ENCODE data around the gene HNRNPK.

Gene HNRNPK

DNA sequence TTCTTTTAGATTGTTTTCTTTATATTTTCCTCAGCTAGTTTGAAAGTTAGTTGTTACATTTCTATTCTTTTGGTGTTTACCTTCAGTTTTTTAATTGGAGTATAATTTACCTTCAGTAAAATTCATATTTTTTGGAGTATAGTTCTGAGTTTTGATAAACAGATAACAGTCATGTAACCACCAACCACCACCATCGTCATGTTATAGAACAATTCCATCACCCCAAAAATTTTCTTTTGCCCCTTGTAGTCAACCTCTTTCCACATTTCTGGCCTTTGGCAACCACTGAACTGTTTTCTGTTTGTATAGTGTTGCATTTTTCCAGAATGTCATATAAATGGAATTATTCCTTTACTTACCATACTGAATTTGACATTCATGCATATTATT is 7.4 kb upstream of the HNRNPK start:
- H3K27ac ChIP-seq (ENCODE audit: insufficient read depth in 1 of 2, low read depth in 1 of 2, low read length in 2 of 2, poor library complexity in 1 of 2, severe bottlenecking in 2 of 2), result no peak overlapping the region
- WGBS (ENCODE audit: insufficient coverage), result no CpG with 5 or more reads among the region's 1 CpG
- no peaks in the 10 kb centered on the region for H3K27me3 ChIP-seq (replicated peaks in 2 of 5; ENCODE audit: control insufficient read depth in 4 of 5, insufficient read depth in 5 of 5, low read length in 4 of 5)
- CTCF ChIA-PET, result interaction anchor here (1.2 kb wide), 1 partner anchor 9 kb away, joined by 3 read pairs; no protein-coding TSS in a partner anchor
- peaks cover 0 to 22% (median 9%) of the 10 kb centered on the region in 4 experiments for H3K4me1 ChIP-seq (ENCODE audit: control extremely low read depth in 1 of 4, control insufficient read depth in 4 of 4, insufficient read depth in 4 of 4, low read length in 3 of 4)
- no peak for DNase-seq
- POLR2A ChIA-PET, result no interaction called here
- no peaks in the 10 kb centered on the region for H3K9me3 ChIP-seq (ENCODE audit: control extremely low read depth in 1 of 5, control insufficient read depth in 4 of 5, insufficient read depth in 2 of 5, low read depth in 1 of 5, low read length in 4 of 5)
- no peak overlapping the region for H3K4me3 ChIP-seq (ENCODE audit: control insufficient read depth in 1 of 7, extremely low read depth in 1 of 7, insufficient read depth in 4 of 7, low read depth in 2 of 7, low read length in 6 of 7)
- H3K36me3 ChIP-seq (ENCODE audit: control insufficient read depth in 4 of 4, insufficient read depth in 4 of 4, low read length in 3 of 4), result peaks cover 3 to 20% (median 6%) of the 10 kb centered on the region in 4 experiments

DNA sequence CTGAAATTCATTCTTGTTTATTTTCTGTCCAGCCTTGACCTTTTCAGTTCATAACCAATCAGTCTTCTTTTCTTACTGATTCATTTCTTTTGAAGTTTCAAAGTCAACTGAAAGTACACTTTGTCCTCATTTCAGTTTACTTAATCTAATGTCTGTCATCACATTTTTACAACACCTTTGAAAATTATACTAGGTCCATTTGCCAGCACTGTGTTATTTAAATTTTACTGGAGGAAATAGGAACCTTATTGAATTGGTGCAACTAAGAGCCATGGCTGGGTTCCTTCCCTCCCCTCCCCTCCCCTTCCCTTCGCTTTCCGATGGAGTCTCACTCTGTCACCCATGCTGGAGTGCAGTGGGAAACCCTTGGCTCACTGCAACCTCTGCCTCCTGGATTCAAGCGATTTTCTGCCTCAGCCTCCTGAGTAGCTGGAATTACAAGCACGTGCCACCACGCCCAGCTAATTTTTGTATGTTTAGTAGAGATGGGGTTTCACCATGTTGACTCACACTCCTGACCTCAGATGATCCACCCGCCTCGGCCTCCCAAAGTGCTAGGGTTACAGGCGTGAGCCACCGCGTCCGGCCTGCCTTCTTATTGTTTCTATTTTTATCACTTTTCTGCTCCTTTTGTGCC is 6.9 kb upstream of the HNRNPK start:
- DNase-seq, result no peak
- peaks cover 0 to 28% (median 12%) of the 10 kb centered on the region in 4 experiments for H3K4me1 ChIP-seq (ENCODE audit: control extremely low read depth in 1 of 4, control insufficient read depth in 4 of 4, insufficient read depth in 4 of 4, low read length in 3 of 4)
- ChIA-PET POLR2A (no interaction called here), CTCF (interaction anchor here (1.2 kb wide), 1 partner anchor 9 kb away, joined by 3 read pairs; no protein-coding TSS in a partner anchor)
- peaks cover 3 to 20% (median 6%) of the 10 kb centered on the region in 4 experiments for H3K36me3 ChIP-seq (ENCODE audit: control insufficient read depth in 4 of 4, insufficient read depth in 4 of 4, low read length in 3 of 4)
- H3K4me3 ChIP-seq (ENCODE audit: control insufficient read depth in 1 of 7, extremely low read depth in 1 of 7, insufficient read depth in 4 of 7, low read depth in 2 of 7, low read length in 6 of 7), result no peak overlapping the region
- WGBS (ENCODE audit: insufficient coverage), result 94% methylated on average over 10 of the region's 11 CpGs
- no peaks in the 10 kb centered on the region for H3K9me3 ChIP-seq (ENCODE audit: control extremely low read depth in 1 of 5, control insufficient read depth in 4 of 5, insufficient read depth in 2 of 5, low read depth in 1 of 5, low read length in 4 of 5)
- no peaks in the 10 kb centered on the region for H3K27me3 ChIP-seq (replicated peaks in 2 of 5; ENCODE audit: control insufficient read depth in 4 of 5, insufficient read depth in 5 of 5, low read length in 4 of 5)
- no peak overlapping the region for H3K27ac ChIP-seq (ENCODE audit: insufficient read depth in 1 of 2, low read depth in 1 of 2, low read length in 2 of 2, poor library complexity in 1 of 2, severe bottlenecking in 2 of 2)

DNA sequence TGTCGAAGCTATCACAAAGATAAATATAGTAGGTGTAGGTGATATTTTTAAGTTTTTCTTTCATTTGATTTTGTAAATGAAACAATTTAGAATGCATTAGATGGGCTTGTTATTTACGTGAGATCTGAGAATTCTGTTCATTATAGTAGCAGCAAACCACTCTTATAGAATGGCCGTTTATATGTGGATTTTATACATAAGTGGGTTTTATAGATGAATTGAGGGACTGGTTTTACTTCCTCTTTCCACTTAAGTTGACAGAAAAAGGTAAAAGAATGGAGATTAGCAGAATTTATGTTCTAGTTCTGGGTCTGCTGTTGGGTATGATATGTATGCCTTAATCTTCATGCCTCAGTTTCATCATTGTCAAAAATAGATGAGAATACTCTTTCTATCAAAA is 6.2 kb upstream of the HNRNPK start:
- Histone ChIP-seq H3K36me3 (ENCODE audit: control insufficient read depth in 4 of 4, insufficient read depth in 4 of 4, low read length in 3 of 4) (peaks cover 2 to 20% (median 6%) of the 10 kb centered on the region in 4 experiments), H3K27me3 (replicated peaks in 2 of 5; ENCODE audit: control insufficient read depth in 4 of 5, insufficient read depth in 5 of 5, low read length in 4 of 5) (no peaks in the 10 kb centered on the region), H3K9me3 (ENCODE audit: control extremely low read depth in 1 of 5, control insufficient read depth in 4 of 5, insufficient read depth in 2 of 5, low read depth in 1 of 5, low read length in 4 of 5) (no peaks in the 10 kb centered on the region), H3K4me3 (ENCODE audit: control insufficient read depth in 1 of 7, extremely low read depth in 1 of 7, insufficient read depth in 4 of 7, low read depth in 2 of 7, low read length in 6 of 7) (no peak overlapping the region), H3K27ac (ENCODE audit: insufficient read depth in 1 of 2, low read depth in 1 of 2, low read length in 2 of 2, poor library complexity in 1 of 2, severe bottlenecking in 2 of 2) (no peak overlapping the region), H3K4me1 (ENCODE audit: control extremely low read depth in 1 of 4, control insufficient read depth in 4 of 4, insufficient read depth in 4 of 4, low read length in 3 of 4) (peaks cover 3 to 32% (median 16%) of the 10 kb centered on the region in 4 experiments)
- WGBS (ENCODE audit: insufficient coverage), result no CpG with 5 or more reads among the region's 3 CpGs
- POLR2A ChIA-PET, result no interaction called here
- peak; percentile 18 to 60 (median 45) for DNase-seq
- CTCF ChIA-PET, result no interaction called here

DNA sequence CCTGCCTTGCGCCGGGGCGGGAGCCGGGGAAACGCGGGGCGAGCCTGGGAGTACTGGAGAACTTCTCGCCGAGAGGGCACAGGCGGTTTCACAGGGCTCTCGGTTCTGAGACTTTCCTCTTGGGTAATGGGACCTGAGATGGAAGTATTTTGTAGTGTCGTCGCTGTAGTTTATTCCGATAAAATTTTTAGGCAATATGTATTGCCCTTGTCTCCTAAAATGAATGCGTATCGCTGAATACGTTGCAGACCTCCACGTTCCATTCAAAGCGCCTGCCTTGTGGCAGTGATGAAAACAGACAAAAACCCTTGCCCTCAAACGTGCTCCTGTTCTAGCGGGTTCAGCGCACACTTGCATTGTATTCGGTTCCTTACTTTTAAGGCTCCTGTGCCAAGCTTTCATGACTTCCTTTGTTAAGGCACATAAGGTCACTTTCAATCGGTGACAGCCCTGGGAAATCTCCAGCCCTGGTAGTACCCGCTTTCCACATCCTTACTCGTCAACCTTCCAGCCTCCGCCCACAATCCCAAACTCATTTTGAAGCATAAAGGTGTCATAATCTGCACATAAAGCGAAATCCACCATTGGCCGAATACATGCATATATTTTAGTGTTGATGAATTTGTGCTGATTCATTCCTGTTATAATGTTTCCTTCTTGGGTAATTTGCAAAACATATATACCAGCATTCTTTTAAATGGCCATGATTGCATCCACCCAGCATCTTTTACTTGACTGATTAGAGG is 1.3 kb upstream of the HNRNPK start:
- POLR2A ChIA-PET, result interaction anchor here (0.9 to 1.3 kb wide), 2 partner anchors 22 to 24 kb away, joined by 3 read pairs; no protein-coding TSS in a partner anchor
- under 1% methylated on average over 22 of the region's 29 CpGs for WGBS (ENCODE audit: insufficient coverage)
- DNase-seq, result peak; percentile 27 to 61 (median 57)
- CTCF ChIA-PET, result interaction anchor here (0.7 to 1.1 kb wide), 3 partner anchors 14 to 57 kb away, joined by 3 to 4 read pairs (median 3); no protein-coding TSS in a partner anchor
- Histone ChIP-seq H3K4me3 (ENCODE audit: control insufficient read depth in 1 of 7, extremely low read depth in 1 of 7, insufficient read depth in 4 of 7, low read depth in 2 of 7, low read length in 6 of 7) (peak overlapping the region; percentile 77 to 100 (median 100)), H3K4me1 (ENCODE audit: control extremely low read depth in 1 of 4, control insufficient read depth in 4 of 4, insufficient read depth in 4 of 4, low read length in 3 of 4) (peaks cover 15 to 49% (median 27%) of the 10 kb centered on the region in 4 experiments), H3K9me3 (ENCODE audit: control extremely low read depth in 1 of 5, control insufficient read depth in 4 of 5, insufficient read depth in 2 of 5, low read depth in 1 of 5, low read length in 4 of 5) (no peaks in the 10 kb centered on the region), H3K27ac (ENCODE audit: insufficient read depth in 1 of 2, low read depth in 1 of 2, low read length in 2 of 2, poor library complexity in 1 of 2, severe bottlenecking in 2 of 2) (peak overlapping the region; percentile 97 to 99), H3K27me3 (replicated peaks in 2 of 5; ENCODE audit: control insufficient read depth in 4 of 5, insufficient read depth in 5 of 5, low read length in 4 of 5) (no peaks in the 10 kb centered on the region), H3K36me3 (ENCODE audit: control insufficient read depth in 4 of 4, insufficient read depth in 4 of 4, low read length in 3 of 4) (peaks cover 3 to 18% (median 13%) of the 10 kb centered on the region in 4 experiments)

DNA sequence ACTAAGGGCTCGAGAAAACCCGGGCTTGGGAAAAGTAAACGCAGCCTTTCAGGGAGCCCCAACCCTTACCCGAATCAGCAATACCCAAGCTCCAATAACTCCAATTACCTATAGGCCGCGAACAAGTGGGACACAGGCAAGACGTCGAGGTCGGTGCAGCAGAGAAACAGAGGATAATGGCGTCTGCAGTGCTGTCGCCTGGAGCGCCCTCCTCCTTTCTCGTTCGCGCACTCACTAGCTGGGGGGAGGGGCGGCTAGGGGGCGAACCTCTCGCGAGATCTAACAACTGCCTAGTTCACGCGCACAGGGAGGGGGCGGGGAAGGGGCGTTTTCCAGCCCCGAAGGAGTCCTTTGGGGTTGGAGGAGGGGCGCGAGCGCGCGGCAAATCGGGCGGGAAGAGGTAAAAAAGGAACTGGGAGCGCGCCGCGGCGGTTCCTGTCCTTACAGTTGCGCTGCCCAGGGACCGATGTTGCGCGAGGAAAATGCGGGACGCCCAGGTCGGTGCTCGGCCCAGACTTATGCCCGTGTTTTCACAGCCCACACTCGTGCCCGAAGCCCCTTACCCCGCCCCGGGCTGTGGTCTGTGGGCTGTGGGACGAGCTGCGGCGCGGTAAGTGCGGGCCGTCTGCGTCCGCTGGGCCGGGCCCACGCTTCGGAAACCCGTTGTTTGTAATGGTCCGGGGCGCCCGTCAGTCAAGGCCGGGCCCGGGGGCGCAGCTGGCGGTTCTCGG is 545 bp upstream of the HNRNPK start, which contains the start of gene RMI1:
TSS of gene RMI1 (plus strand) at position 411 of the 731 bp plus-strand sequence. CDS start 20,182 bp downstream, outside the sequence.
- Histone ChIP-seq H3K9me3 (ENCODE audit: control extremely low read depth in 1 of 5, control insufficient read depth in 4 of 5, insufficient read depth in 2 of 5, low read depth in 1 of 5, low read length in 4 of 5) (no peaks in the 10 kb centered on the region), H3K27me3 (replicated peaks in 2 of 5; ENCODE audit: control insufficient read depth in 4 of 5, insufficient read depth in 5 of 5, low read length in 4 of 5) (no peaks in the 10 kb centered on the region), H3K27ac (ENCODE audit: insufficient read depth in 1 of 2, low read depth in 1 of 2, low read length in 2 of 2, poor library complexity in 1 of 2, severe bottlenecking in 2 of 2) (peak within 1 kb of the TSS; percentile 97 to 99), H3K36me3 (ENCODE audit: control insufficient read depth in 4 of 4, insufficient read depth in 4 of 4, low read length in 3 of 4) (peaks cover 6 to 25% (median 19%) of the 10 kb centered on the region in 4 experiments), H3K4me3 (ENCODE audit: control insufficient read depth in 1 of 7, extremely low read depth in 1 of 7, insufficient read depth in 4 of 7, low read depth in 2 of 7, low read length in 6 of 7) (peak within 1 kb of the TSS; percentile 77 to 100 (median 100)), H3K4me1 (ENCODE audit: control extremely low read depth in 1 of 4, control insufficient read depth in 4 of 4, insufficient read depth in 4 of 4, low read length in 3 of 4) (peaks cover 15 to 44% (median 24%) of the 10 kb centered on the region in 4 experiments)
- under 1% methylated on average over 63 of the region's 69 CpGs for WGBS (ENCODE audit: insufficient coverage)
- ChIA-PET POLR2A (interaction anchor here (0.6 to 1.3 kb wide), 4 partner anchors 22 to 269 kb away, joined by 3 to 5 read pairs (median 3); partner anchors contain the start of gene KIF27), CTCF (interaction anchor here (0.7 to 1.1 kb wide), 3 partner anchors 13 to 56 kb away, joined by 3 to 4 read pairs (median 3); no protein-coding TSS in a partner anchor)
- peak; percentile 98 to 99 (median 98) for DNase-seq

DNA sequence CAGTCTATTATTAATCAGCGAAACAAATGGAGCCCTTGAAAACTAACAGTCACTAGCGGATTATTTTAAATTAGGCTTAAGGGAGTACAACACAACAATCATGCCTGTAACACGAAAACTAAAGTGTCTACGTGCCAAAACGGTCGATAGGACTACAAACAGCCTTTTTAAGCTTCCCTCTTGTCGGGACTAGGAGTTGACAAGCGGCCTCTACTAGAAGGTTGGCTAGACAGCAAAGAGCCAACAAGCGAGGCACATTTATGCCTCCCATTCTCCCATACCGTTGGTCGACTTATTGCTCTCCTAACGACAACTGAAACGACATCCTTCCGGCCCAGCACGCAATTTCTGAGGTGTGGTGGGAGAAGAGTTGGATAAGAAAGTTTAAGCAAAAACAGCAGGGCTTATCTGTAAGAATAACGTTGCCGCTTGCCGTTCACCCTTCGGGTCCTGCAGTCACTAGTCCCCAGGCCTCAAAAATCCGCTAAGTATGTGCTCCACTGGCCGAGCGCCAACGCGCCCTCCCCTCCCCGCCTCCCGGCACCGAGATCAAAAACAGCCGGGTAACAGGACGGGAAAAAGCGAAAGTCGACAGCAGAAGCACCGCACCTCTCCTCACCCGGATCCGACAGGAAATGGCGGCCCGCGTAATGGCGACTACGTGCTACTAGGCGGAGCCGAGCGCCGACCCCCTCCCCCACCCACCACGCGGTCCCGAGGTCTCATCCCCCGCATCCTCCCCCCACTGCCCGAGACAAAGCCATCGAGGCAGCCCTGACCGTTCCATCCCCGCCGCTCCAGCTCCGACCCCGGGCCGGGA is 813 bp downstream of the HNRNPK start:
- Histone ChIP-seq H3K4me3 (ENCODE audit: control insufficient read depth in 1 of 7, extremely low read depth in 1 of 7, insufficient read depth in 4 of 7, low read depth in 2 of 7, low read length in 6 of 7) (peak overlapping the region; percentile 77 to 100 (median 100)), H3K27ac (ENCODE audit: insufficient read depth in 1 of 2, low read depth in 1 of 2, low read length in 2 of 2, poor library complexity in 1 of 2, severe bottlenecking in 2 of 2) (peak overlapping the region; percentile 97 to 99), H3K27me3 (replicated peaks in 2 of 5; ENCODE audit: control insufficient read depth in 4 of 5, insufficient read depth in 5 of 5, low read length in 4 of 5) (no peaks in the 10 kb centered on the region), H3K9me3 (ENCODE audit: control extremely low read depth in 1 of 5, control insufficient read depth in 4 of 5, insufficient read depth in 2 of 5, low read depth in 1 of 5, low read length in 4 of 5) (no peaks in the 10 kb centered on the region), H3K4me1 (ENCODE audit: control extremely low read depth in 1 of 4, control insufficient read depth in 4 of 4, insufficient read depth in 4 of 4, low read length in 3 of 4) (peaks cover 15 to 44% (median 24%) of the 10 kb centered on the region in 4 experiments), H3K36me3 (ENCODE audit: control insufficient read depth in 4 of 4, insufficient read depth in 4 of 4, low read length in 3 of 4) (peaks cover 15 to 39% (median 30%) of the 10 kb centered on the region in 4 experiments)
- POLR2A ChIA-PET, result interaction anchor here (1.0 kb wide), 1 partner anchor 58 kb away, joined by 5 read pairs; the partner anchor contains the start of gene KIF27
- DNase-seq, result peak; percentile 82 to 91 (median 88)
- under 1% methylated on average over 39 of the region's 55 CpGs for WGBS (ENCODE audit: insufficient coverage)
- CTCF ChIA-PET, result interaction anchor here (1.1 to 1.6 kb wide), 3 partner anchors 12 to 194 kb away, joined by 3 to 6 read pairs (median 3); no protein-coding TSS in a partner anchor
